ENCODE results near the gene FAM83B. TPM values are rescaled to one million over a fixed set of nuclear protein-coding genes. Genes with fewer than 3 reads are reported as not detected.
A peak's percentile ranks its signal among the peaks of the same experiment; 100 is the strongest.

Gene FAM83B
- total and polyA plus RNA-seq, 8 donors, result 0.16 to 10.0 (median 3.8) TPM

DNA sequence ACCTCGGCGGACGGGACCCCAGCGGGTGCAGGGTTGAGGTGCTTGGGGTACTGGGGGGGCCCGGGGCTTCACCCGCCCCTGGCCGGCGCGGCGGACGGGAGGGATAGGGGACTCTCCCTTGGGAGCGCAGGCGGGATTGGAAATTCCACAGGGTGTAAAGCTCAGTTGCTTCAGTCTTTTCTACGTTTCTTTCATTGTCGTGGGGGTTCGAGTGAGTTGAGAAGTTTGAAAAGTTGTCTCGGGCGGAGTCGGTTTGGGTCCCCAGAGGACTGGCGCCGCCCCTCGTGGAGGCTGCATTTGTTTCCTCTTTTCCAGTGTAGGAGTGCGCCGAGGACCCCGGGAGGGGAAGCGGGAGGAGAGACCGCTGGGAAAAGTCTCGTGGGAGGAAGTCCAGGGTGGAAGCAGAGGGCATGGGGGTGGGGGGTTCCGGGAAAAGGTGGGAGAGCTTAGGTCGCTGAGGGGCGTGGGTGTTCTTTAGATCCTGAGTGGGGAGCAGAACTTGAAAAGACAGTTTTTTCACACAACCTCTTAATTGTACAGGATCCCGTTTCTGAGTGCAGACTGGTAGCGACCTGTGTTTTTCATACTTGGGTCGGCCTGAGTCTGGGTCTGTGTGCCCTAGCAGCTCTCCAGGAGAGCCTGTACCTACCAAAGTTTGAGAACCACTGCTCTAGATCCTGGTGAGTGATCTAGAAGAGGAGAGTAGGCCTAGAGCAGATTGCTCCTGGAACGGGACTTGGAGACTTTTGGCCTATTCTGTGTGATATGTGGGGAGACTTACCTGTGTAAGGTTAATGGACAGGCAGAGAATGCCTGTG, 495 bp downstream of the FAM83B start:
- peak; percentile 67 for ATAC-seq

DNA sequence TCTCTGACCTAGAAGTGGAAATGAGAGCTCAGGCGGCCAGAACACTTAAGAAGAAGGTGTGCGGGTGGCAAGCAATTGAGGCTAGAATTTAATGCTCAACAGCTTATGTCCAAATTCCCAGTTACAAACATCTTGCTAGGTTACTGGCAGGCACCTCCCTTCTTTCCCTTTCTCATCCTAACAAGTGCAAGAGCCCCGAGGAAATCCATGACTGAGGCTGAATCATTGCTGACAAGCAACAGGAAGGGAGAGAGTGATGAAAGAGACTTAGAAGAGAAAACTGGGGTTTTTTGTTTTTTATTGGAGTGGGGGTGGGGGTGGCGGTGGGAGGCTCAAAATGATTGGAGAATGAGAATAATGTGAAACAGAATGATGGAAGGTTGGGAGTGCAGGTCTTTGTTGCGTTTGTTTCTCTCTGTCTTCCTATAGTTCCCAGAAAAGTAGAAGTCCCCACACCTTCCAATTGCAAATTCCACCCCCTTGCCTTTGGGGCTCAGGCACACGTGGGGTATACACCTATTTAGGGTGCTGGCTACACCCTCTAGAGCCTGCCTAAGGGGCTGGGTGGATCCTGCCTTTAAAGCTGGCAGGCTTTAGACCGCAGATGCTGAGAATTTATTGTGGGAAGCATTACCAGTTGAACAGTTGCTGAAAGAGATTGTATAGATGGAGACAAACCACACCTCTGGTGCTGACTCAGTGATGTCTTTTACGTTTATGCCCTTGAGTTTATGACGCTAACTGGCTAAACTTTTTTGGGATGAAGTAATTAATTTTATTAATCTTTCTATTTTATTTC, 1.4 kb downstream of the FAM83B start:
- DNase-seq (no peak), ATAC-seq (no peak)
- TF ChIP-seq, protein P1, sequence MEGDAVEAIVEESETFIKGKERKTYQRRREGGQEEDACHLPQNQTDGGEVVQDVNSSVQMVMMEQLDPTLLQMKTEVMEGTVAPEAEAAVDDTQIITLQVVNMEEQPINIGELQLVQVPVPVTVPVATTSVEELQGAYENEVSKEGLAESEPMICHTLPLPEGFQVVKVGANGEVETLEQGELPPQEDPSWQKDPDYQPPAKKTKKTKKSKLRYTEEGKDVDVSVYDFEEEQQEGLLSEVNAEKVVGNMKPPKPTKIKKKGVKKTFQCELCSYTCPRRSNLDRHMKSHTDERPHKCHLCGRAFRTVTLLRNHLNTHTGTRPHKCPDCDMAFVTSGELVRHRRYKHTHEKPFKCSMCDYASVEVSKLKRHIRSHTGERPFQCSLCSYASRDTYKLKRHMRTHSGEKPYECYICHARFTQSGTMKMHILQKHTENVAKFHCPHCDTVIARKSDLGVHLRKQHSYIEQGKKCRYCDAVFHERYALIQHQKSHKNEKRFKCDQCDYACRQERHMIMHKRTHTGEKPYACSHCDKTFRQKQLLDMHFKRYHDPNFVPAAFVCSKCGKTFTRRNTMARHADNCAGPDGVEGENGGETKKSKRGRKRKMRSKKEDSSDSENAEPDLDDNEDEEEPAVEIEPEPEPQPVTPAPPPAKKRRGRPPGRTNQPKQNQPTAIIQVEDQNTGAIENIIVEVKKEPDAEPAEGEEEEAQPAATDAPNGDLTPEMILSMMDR (IDR thresholded peaks at IDR 0.05), result no peak
- no peaks in the 10 kb centered on the region for H3K36me3 ChIP-seq
- H3K9me3 ChIP-seq, result no peaks in the 10 kb centered on the region
- H3K4me1 ChIP-seq, result no peaks in the 10 kb centered on the region
- intact Hi-C loops (cut with DNase I), result no loop called here
- H3K27me3 ChIP-seq, result peaks cover 0 to 32% of the 10 kb centered on the region in 2 donors
- H3K4me3 ChIP-seq, result no peak overlapping the region
- no peak overlapping the region for H3K27ac ChIP-seq

More for the DNA sequence above, 495 bp downstream of the FAM83B start:
- peak overlapping the region; percentile 35 to 37 for H3K4me3 ChIP-seq
- peaks cover 0 to 32% of the 10 kb centered on the region in 2 donors for H3K27me3 ChIP-seq
- H3K27ac ChIP-seq, result no peak overlapping the region
- H3K36me3 ChIP-seq, result no peaks in the 10 kb centered on the region
- TF ChIP-seq, protein P1 (IDR thresholded peaks at IDR 0.05), result no peak
- intact Hi-C loops (cut with DNase I), result no loop called here
- DNase-seq, result peak in 3 of 4 donors; percentile 25 to 69 (median 58)
- no peaks in the 10 kb centered on the region for H3K9me3 ChIP-seq
- no peaks in the 10 kb centered on the region for H3K4me1 ChIP-seq

DNA sequence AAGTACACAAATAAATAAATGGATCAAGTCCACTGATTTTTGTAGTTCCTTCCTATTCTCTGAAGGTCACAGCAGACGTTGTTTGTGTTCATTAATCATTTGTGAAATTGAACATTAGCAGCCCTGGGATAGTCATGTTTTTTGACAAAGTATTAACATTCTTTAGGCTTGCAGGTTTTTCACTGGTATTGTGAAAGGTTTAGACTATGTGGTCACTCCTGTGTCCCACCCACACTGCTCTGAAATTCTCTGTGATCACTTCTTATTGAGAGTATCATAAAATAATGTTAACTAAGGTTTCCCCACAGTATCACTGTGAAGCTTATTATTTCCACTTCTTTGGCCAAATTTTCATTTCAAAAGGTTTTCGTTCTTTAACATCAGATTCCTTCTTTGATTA, 3.5 kb downstream of the FAM83B start:
- DNase-seq (no peak), ATAC-seq (no peak)
- TF ChIP-seq, protein P1 (IDR thresholded peaks at IDR 0.05), result no peak
- Histone ChIP-seq H3K27ac (no peak overlapping the region), H3K36me3 (no peaks in the 10 kb centered on the region), H3K9me3 (no peaks in the 10 kb centered on the region), H3K4me3 (no peak overlapping the region), H3K27me3 (peaks cover 0 to 32% of the 10 kb centered on the region in 2 donors), H3K4me1 (no peaks in the 10 kb centered on the region)
- intact Hi-C loops (cut with DNase I), result no loop called here

DNA sequence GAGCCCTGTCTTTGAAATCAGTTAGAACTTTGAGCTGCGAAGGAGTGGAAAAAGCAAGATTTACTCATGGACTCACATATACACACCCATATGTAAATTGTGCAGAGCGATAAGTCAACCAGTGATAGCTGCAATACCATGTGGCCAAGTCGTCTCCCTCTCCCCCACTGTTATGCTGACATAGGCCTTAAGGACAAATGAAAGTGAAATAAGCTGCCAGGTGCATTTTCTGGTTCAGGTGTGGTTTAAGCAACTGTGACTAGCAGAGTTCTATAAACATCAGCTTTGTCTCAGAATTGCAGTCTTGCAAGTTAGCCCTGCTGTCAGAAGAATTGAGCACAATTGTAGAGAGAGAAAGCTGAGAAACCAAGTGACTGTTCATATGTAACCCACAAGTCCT, 9.6 kb downstream of the FAM83B start:
- no peaks in the 10 kb centered on the region for H3K4me1 ChIP-seq
- ATAC-seq (no peak), DNase-seq (no peak)
- no peak overlapping the region for H3K27ac ChIP-seq
- no peaks in the 10 kb centered on the region for H3K27me3 ChIP-seq
- TF ChIP-seq, protein P1 (IDR thresholded peaks at IDR 0.05), result no peak
- no peak overlapping the region for H3K4me3 ChIP-seq
- intact Hi-C loops (cut with DNase I), result no loop called here
- no peaks in the 10 kb centered on the region for H3K36me3 ChIP-seq
- no peaks in the 10 kb centered on the region for H3K9me3 ChIP-seq

DNA sequence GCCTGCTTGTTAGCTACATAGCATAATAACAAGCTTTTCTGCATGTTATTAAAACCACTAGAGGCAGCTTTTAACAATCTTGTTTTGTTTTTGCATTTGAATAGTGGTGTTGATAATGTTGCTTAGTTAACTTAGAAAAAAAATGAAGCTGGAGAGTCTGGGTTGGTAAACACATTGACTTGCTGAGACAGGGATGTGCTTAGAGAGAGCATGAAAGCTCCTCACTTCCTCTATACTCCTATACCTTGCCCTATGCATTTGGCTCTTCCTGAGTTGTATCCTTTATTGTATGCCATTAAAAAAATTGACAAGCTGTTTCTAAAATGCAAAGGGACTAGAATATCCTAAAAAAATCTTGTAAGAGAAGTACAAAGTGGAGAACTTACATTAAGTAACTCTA, 13.6 kb downstream of the FAM83B start:
- intact Hi-C loops (cut with DNase I), result no loop called here
- no peak for DNase-seq
- Histone ChIP-seq H3K9me3 (no peaks in the 10 kb centered on the region), H3K4me1 (no peaks in the 10 kb centered on the region), H3K27ac (no peak overlapping the region), H3K27me3 (no peaks in the 10 kb centered on the region), H3K36me3 (no peaks in the 10 kb centered on the region), H3K4me3 (no peak overlapping the region)
- TF ChIP-seq, protein P1 (IDR thresholded peaks at IDR 0.05), result no peak
- no peak for ATAC-seq

Measured in left lung (tissue), 10 donors.